HCT116 (cell line): ENCODE results near the gene MTHFD1L. TPM values are rescaled to one million over a fixed set of nuclear protein-coding genes. Genes with fewer than 3 reads are reported as not detected.

Experiments
- ATAC-seq: fragments of 200-7000 bp; cut with Tn5 transposase; 2 replicates; pipeline ENCODE4 v1.9.1; 2020; ENCODE audit warnings: mild to moderate bottlenecking, moderate library complexity
- BruUV-seq: library from RNA; stranded (reverse); fragments of 400-500 nt; replicated peaks from 2 replicates; lab custom pipeline; 2021; lab: Mats Ljungman, UMichigan
- CTCF ChIA-PET: fragments of 300-600 bp; sonication (Branson Sonifier 250); formaldehyde crosslinking; loops from one replicate; lab custom pipeline; 2021; ENCODE audit warnings: antibody characterized with exemption; lab: Charles Lee
- POLR2A ChIA-PET: fragments of 300-600, 350-600 bp; sonication (Branson Sonifier 250); formaldehyde crosslinking; loops from one replicate; lab custom pipeline; 2021; ENCODE audit warnings: antibody characterized with exemption; lab: Charles Lee
- RAD21 ChIA-PET, 2 experiments: fragments of 300-600 bp; sonication (Branson Sonifier 250); formaldehyde crosslinking; loops; one replicate each; lab custom pipeline; 2023; ENCODE audit warnings: low total read pairs in 2 of 2; ENCODE audit not compliant: uncharacterized antibody in 2 of 2, unreplicated experiment in 2 of 2, low non-redundant PET in 1 of 2; lab: Charles Lee
- DNase-seq: peaks from one replicate; pipeline ENCODE4 v3.0.0-alpha.2; 2010; ENCODE audit warnings: low read depth, low spot score
- H2AFZ ChIP-seq: fragments of 200-600 bp; shearing (Covaris generic), sonication (generic); 2 replicates; pipeline ENCODE4 v1.6.1; 2017; ENCODE audit warnings: low read depth, mixed run types, mixed read lengths, antibody characterized with exemption, low read length; ENCODE audit not compliant: poor library complexity, severe bottlenecking
- H3K27ac ChIP-seq: 2 replicates; pipeline ENCODE4 v1.5.1; 2012; ENCODE audit warnings: low read depth, low read length
- H3K27me3 ChIP-seq: fragments of 200-600 bp; sonication (generic); 2 replicates; pipeline ENCODE4 v1.6.1; 2016; ENCODE audit warnings: mixed run types, low read length, mixed read lengths; ENCODE audit not compliant: insufficient read depth
- H3K36me3 ChIP-seq, 2 experiments: fragments of 200-500 bp in 1 of 2; fragments of 200-600 bp in 1 of 2; sonication (Bioruptor generic) in 1 of 2; sonication (generic) in 1 of 2; 2 replicates each; pipeline versions ENCODE4 v1.5.1 to v1.6.1; 2014 to 2016; ENCODE audit warnings: low read length in 2 of 2, inconsistent platforms in 1 of 2, mixed read lengths in 1 of 2, mixed run types in 1 of 2; ENCODE audit not compliant: insufficient read depth in 2 of 2, control insufficient read depth in 1 of 2
- H3K4me1 ChIP-seq, 2 experiments: fragments of 200-600 bp in 1 of 2; sonication (generic) in 1 of 2; 2 replicates each; pipeline versions ENCODE4 v1.5.1 to v1.6.1; 2012 to 2017; ENCODE audit warnings: low read length in 2 of 2, inconsistent platforms in 1 of 2, mild to moderate bottlenecking in 1 of 2, mixed read lengths in 1 of 2, mixed run types in 1 of 2, moderate library complexity in 1 of 2; ENCODE audit not compliant: insufficient read depth in 2 of 2, control insufficient read depth in 1 of 2
- H3K4me2 ChIP-seq: fragments of 200-600 bp; sonication (generic); 2 replicates; pipeline ENCODE4 v1.6.1; 2017; ENCODE audit warnings: mixed run types, low read length, mixed read lengths
- H3K4me3 ChIP-seq, 2 experiments: fragments of 200-600 bp in 1 of 2; sonication (generic) in 1 of 2; replicated peaks in 1 of 2; 2 replicates each; pipeline ENCODE4 v1.5.1; 2011 to 2016; ENCODE audit warnings: low read length in 2 of 2, control low read depth in 1 of 2, low read depth in 1 of 2, mild to moderate bottlenecking in 1 of 2, mixed read lengths in 1 of 2, mixed run types in 1 of 2
- H3K79me2 ChIP-seq: fragments of 200-600 bp; sonication (generic); 2 replicates; pipeline ENCODE4 v1.6.1; 2017; ENCODE audit warnings: mild to moderate bottlenecking, mixed run types, low read length, moderate library complexity, mixed read lengths; ENCODE audit not compliant: insufficient read depth
- H3K9ac ChIP-seq: fragments of 200-600 bp; sonication (generic); 2 replicates; pipeline ENCODE4 v1.6.1; 2016; ENCODE audit warnings: low read length, mixed read lengths
- H3K9me2 ChIP-seq: fragments of 200-600 bp; sonication (generic), shearing (Covaris generic); 2 replicates; pipeline ENCODE4 v1.6.1; 2017; ENCODE audit warnings: mixed run types, mild to moderate bottlenecking, moderate library complexity; ENCODE audit not compliant: insufficient read depth
- H3K9me3 ChIP-seq, 2 experiments: fragments of 200-500 bp in 1 of 2; fragments of 200-600 bp in 1 of 2; sonication (Bioruptor generic) in 1 of 2; sonication (generic) in 1 of 2; 2 replicates each; pipeline ENCODE4 v1.6.1; 2014 to 2017; ENCODE audit warnings: low read length in 2 of 2, mixed read lengths in 2 of 2, inconsistent platforms in 1 of 2, low read depth in 1 of 2, mild to moderate bottlenecking in 1 of 2, mixed run types in 1 of 2, moderate library complexity in 1 of 2; ENCODE audit not compliant: control insufficient read depth in 1 of 2, insufficient read depth in 1 of 2
- H4K20me1 ChIP-seq: fragments of 200-600 bp; sonication (generic), shearing (Covaris generic); 2 replicates; pipeline ENCODE4 v1.6.1; 2017; ENCODE audit warnings: mixed run types, mild to moderate bottlenecking, moderate library complexity; ENCODE audit not compliant: insufficient read depth
- FOSL1 ChIP-seq: IDR thresholded peaks from 2 replicates; pipeline ENCODE4 v1.6.1; 2012; ENCODE audit warnings: low read depth
- TCF7L2 ChIP-seq: IDR thresholded peaks from 2 replicates; pipeline ENCODE4 v1.7.0; 2011; ENCODE audit warnings: borderline replicate concordance, inconsistent platforms; ENCODE audit not compliant: insufficient read depth, insufficient read length; ENCODE audit errors: extremely low read depth
- intact Hi-C: fragments of 100-400 bp; cut with micrococcal nuclease; formaldehyde crosslinking; loops from 2 replicates; pipeline ENCODE4 v1.10.0; 2022
- total RNA-seq: library from RNA; stranded (reverse); gene quantifications from one replicate; pipeline ENCODE4 v1.2.1, GENCODE V29; 2021; ENCODE audit not compliant: unreplicated experiment
- TF ChIP-seq, protein P1 (sequence below): IDR thresholded peaks from 2 replicates; pipeline ENCODE4 v1.6.1; 2012
- TF ChIP-seq, protein P2 (sequence below): IDR thresholded peaks from 2 replicates; pipeline ENCODE4 v1.6.1; 2011; ENCODE audit warnings: mild to moderate bottlenecking, low read length, moderate library complexity; ENCODE audit not compliant: insufficient replicate concordance; ENCODE audit errors: extremely low read depth

Gene MTHFD1L
- total RNA-seq, 1 experiment from 2014 or later = 127 TPM

DNA sequence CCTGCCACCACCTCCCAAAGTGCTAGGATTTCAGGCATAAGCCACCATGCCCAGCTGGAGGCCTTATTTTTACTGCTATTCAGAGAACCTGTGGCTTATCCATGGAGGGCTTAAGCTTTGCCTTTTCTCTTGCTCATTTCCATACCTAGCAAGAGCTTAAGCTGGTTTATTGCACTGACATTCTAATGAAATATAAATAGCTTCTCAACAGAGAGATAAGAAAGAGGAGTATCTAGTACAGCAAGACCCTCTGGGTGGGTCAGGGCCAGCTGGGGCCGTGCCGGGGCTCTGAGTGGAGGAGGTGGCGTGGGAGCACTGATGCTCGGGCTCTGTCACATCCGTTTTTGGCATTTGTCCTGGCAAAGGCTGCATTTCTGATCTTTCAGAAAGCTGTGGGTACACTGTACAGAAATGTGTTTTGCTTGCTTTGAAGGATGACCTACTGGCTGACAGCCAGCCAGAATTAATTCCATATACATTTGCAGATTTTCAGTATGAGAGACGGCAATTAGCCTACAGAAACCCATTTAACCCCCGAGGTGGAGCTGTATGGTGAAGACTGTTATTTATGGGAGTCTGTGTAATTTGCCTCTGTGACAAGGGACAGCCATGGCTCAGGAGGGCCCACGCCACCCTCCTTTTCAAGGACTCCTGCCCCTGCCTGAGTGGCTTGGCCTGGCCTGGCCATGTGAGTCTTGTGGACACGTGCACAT is 192.7 kb downstream of the MTHFD1L start:
- H3K4me1 ChIP-seq = peaks cover 78 to 93% of the 10 kb centered on the region in 2 experiments
- intact Hi-C loops = no loop called here

More for the DNA sequence above, 192.7 kb downstream of the MTHFD1L start:
- Histone ChIP-seq H4K20me1 (no peaks in the 10 kb centered on the region), H3K9me3 (no peaks in the 10 kb centered on the region), H3K27me3 (no peaks in the 10 kb centered on the region), H3K4me3 (no peak overlapping the region), H3K9me2 (no peaks in the 10 kb centered on the region), H3K36me3 (no peaks in the 10 kb centered on the region), H3K79me2 (peaks cover 52% of the 10 kb centered on the region), H2AFZ (no peak overlapping the region), H3K9ac (peak overlapping the region; percentile 74), H3K4me2 (peak overlapping the region; percentile 64; the same call in 1 of the 2 replicates), H3K27ac (peak overlapping the region; percentile 100)
- DNase-seq = no peak
- TF ChIP-seq, protein P1, sequence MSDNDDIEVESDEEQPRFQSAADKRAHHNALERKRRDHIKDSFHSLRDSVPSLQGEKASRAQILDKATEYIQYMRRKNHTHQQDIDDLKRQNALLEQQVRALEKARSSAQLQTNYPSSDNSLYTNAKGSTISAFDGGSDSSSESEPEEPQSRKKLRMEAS = no peak
- TF ChIP-seq, protein P2, sequence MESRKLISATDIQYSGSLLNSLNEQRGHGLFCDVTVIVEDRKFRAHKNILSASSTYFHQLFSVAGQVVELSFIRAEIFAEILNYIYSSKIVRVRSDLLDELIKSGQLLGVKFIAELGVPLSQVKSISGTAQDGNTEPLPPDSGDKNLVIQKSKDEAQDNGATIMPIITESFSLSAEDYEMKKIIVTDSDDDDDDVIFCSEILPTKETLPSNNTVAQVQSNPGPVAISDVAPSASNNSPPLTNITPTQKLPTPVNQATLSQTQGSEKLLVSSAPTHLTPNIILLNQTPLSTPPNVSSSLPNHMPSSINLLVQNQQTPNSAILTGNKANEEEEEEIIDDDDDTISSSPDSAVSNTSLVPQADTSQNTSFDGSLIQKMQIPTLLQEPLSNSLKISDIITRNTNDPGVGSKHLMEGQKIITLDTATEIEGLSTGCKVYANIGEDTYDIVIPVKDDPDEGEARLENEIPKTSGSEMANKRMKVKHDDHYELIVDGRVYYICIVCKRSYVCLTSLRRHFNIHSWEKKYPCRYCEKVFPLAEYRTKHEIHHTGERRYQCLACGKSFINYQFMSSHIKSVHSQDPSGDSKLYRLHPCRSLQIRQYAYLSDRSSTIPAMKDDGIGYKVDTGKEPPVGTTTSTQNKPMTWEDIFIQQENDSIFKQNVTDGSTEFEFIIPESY = no peak
- TF ChIP-seq TCF7L2 (peak; percentile 89), FOSL1 (no peak)
- no TSS peak for BruUV-seq
- RAD21 ChIA-PET = no interaction called here
- CTCF ChIA-PET = no interaction called here
- ATAC-seq = no peak
- POLR2A ChIA-PET = interaction anchor here (1.1 to 7.9 kb wide), 5 partner anchors 9 to 267 kb away, joined by 3 to 41 read pairs (median 32); no protein-coding TSS in a partner anchor
